T-helper 1 cell (primary cell): Measurements from ENCODE around the gene DCBLD2.

Source experiments
- DNase-seq, 5 donors: peaks; one replicate each; pipeline ENCODE4 v3.0.0-alpha.2; 2012 to 2020
- total RNA-seq, 4 donors: gene quantifications; one replicate each; lab custom pipeline; 2026; lab: John Stamatoyannopoulos, UW

The DCBLD2 gene, protein sequence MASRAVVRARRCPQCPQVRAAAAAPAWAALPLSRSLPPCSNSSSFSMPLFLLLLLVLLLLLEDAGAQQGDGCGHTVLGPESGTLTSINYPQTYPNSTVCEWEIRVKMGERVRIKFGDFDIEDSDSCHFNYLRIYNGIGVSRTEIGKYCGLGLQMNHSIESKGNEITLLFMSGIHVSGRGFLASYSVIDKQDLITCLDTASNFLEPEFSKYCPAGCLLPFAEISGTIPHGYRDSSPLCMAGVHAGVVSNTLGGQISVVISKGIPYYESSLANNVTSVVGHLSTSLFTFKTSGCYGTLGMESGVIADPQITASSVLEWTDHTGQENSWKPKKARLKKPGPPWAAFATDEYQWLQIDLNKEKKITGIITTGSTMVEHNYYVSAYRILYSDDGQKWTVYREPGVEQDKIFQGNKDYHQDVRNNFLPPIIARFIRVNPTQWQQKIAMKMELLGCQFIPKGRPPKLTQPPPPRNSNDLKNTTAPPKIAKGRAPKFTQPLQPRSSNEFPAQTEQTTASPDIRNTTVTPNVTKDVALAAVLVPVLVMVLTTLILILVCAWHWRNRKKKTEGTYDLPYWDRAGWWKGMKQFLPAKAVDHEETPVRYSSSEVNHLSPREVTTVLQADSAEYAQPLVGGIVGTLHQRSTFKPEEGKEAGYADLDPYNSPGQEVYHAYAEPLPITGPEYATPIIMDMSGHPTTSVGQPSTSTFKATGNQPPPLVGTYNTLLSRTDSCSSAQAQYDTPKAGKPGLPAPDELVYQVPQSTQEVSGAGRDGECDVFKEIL
- 1.6 to 2.1 (median 1.8) reads per million in 4 donors for total RNA-seq

DNA sequence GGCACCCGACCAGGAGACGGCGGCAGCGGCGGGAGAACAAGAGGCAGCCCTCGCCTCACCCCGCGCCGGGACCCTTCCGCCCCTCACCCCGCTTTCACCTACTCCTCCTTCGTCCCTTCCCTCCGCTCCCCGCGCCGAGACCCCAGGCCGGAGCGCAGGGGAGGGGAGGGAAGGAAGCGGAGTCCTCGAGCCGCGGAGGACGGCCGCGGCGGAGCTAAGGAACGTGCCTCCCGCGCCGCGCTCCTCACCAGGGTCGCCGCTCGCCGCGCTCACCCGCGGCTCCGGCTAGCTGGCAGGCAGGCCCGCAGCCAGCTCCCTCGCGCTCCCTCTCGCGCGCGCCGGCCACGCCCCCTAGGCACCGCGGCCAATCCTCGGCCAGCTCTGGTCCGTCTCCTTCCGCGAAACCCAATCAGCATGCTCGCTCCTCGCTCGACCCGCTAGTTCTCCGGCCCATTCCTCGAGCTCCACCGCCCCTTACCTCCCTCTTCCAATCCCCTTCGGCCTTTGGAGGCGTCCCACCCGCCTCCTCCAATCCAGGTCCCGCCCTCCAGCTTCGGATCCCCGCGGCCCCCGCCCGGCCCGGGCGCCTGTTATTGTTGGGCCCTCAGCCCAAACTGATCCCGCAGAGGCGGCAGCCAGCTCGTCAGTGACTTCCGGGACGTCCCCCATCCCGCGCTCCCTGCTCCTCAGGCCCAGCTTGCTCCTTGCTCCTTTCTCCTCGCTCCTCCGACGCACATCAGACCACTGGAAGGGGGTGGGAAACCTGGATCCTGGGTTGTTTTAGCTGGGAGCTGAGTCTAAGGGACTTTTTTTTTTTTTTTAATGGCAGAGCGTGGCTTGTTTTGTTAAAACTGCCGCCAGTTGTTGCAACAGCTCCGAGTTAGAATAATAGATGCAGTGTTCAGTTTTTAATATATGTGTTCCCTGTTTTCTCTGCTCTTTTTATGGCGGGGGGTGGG, at the start of gene DCBLD2:
TSS of gene DCBLD2 (minus strand) at position 304 of the 959 bp plus-strand sequence. CDS start 369 bp downstream, outside the sequence.
- DNase-seq = peak; percentile 69 to 98 (median 84)

DNA sequence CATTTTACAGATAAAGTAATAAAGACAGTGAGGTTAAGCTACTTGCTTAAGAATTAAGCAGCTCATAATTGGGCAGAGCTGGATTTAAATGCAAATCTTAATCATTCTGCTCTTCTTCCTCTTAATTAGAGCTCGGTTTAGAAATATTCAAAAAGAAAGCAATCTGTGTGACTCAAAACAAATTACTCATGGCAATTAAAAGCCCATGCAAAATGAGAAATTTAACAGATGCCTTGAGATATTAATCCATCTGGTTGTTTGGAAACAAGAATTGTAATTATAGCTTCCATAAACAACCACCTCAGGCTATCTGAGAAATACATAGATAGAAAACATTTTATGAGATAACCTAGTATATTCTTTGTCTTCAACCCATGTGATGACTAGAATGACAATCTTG, 44.2 kb upstream of the DCBLD2 start:
- no peak for DNase-seq

DNA sequence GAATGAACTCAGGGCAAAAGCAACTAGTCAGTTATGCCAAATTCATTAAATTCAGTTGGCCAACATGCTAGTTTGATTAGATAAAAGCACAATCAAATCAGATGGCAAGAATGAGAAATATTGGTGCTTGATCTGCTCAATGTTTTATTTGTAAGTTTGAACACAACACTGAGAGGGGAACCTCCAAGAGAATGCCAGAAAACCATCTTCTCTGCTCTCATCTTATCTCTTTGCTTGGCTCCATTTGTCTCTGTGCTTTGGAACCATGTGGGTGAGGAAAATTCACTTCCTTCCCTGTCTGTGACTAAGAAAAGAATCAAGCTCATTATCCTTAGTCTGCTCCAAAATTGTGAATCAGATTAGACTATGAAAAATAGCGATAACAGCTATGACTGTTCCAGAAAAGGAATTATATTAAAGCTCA, 43.6 kb upstream of the DCBLD2 start:
- DNase-seq = no peak

DNA sequence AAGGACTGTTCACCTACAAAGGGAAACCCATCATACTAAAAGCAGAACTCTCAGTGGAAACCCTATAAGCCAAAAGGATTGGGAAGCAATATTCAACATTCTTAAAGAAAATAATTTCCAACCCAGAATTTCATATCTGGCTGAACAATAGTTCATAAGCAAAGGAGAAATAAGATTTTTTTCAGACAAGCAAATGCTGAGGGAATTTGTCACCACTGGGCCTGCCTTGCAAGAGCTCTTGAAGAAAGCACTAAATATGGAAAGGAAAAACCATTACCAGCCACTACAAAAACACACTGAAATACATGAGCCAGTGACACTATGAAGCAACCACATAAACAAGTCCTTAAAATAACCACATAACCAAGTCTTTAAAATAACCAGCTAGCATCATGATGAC, 28.9 kb upstream of the DCBLD2 start:
- no peak for DNase-seq

DNA sequence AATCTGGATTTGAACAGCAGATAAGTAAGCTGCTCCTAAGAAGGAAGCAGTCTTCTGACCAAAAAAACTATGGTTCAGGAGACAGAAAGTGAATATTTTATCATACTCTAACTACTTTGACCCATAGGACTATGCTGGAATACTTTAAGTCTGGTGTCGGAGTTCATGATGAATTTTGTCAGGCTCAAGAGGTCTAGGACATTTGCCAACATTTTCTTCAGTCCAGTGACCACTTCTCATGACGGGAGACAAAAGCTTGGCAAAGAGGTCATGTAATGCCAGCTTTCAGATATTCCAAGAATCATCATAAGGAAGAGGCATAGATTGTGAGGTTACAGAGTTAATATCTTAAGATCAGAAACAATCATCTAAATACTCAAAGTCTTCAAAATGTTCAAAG, 20.5 kb upstream of the DCBLD2 start:
- DNase-seq = no peak

DNA sequence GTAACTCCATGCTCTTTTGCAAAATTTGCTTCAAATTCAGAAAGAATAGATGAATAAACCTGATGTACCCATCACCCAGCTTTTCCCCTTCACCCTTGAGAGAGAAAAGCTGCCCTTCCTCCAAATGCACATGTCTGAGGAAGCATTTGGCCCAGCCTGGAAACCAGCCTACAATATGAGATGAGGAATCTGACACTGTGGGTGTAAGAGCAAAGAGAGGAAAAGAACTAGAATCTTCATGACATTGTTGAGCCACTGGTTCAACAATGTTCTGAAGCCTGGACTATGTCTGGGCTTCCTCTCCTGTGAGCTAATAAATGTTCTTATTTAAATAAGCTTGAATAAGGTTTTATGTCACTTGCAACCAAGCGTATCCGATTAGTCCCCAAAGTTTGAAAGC, 18.7 kb upstream of the DCBLD2 start:
- no peak for DNase-seq

DNA sequence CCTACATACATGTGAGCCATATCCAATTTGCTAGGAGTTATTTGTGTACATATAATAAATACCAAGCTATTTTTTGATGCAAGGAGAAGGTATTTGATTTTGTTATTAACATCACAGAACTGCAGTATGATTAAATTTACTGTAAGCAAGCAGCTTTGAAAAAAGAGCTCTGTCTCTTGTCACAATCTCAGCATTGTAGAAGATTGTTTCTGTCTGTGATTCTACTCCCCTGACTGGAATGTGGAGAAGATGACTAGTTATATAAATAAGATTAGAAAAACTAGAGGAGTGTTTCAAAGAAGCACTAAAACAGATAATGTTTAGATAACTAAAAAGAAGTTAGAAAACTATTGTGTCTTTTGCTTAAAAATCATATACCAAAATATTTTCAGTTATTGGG, 17.1 kb upstream of the DCBLD2 start:
- DNase-seq = no peak

DNA sequence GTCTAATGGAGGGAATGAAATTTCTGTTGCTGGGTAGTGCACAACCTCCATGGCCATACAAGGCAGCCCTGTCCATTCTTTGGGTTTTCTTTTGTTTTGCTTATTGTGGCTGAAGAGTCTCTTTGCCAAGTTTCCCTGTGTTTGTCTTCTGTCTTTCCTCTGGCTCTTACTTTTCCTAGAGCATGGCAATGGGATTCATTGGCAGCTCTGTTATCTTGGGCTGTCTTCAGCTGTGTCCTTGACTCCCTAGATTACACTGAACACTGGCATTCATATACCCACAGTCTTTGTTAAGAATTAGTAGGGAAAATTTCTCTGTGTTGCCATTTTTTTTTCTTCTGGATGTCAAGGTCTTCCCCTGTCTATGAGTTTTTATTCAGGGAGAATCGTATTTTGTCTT, 16.1 kb upstream of the DCBLD2 start:
- DNase-seq = no peak

DNA sequence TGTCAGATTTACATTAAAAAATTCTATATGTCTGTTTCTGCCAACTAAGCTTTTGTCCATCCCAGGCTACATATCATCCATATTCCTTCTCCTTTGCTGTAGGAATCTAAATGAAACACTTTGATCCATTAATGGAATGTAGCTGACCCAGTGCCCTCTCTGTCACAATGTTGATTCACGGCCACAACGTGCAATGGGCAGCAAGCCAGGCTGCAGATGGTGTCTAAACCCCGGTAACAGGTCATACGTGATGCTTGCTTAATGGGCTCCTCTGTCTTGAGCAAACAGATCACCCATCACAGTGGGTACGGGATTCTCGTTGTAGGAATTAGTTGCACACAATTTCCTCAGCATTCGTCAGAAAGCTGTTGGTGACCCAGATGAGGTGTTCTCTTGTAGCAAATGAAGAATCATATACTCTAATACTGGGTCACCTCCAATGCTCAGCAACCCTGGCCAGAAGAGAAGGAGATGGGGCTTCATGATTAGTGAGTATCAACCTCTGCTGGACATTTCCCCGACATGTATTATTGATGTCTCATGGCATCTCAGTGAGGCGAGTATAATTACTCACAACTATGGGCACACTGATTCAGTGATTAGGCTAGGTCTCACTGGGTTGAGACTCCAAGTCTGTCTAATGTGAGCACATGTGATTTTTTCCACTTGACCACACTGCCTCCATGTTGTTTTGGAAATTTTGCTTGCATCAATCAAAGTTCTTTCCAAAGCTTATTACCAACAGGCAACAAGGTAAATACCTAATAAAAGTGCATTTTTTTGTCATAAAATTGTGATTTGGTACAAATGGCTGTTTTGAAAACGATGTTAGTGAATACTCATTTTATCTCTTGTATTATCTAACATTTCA, 12.9 kb upstream of the DCBLD2 start:
- DNase-seq = no peak

DNA sequence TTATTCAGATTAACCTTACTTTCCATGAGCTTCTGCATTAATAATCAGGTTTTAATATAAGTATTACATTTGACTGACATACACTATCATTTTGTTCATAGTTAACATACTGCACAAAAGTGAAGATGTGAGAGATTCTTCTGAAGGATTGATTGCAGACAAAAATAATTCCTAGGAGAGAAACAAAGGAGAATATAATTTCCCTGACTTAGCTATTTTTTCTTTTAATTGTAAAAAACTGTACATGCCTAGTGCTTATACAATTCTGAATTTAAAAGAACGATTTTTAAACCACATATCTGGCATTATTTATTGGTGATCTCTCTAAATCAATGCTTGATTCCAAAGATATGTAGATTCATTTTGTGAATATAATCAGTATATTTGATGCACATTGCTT, 11.0 kb upstream of the DCBLD2 start:
- no peak for DNase-seq

DNA sequence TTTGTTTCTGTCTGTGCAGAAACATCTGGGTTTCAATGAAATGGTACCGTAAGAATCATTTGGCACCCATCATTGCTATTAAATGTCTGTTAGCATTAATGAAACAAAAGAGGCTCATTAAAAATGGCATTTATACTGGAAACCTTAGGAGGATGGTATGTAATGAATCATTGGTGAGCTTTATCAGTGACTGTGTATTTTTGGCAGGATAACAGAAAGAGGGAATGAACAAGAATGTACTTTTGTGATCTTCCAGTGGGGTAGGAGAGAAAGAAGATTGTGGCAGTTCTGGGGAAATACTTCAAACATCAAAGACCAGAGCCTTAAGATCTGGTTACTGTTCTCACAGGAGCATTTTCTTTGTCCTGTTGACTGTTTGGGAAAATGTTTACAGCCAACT, 4.7 kb upstream of the DCBLD2 start:
- no peak for DNase-seq

DNA sequence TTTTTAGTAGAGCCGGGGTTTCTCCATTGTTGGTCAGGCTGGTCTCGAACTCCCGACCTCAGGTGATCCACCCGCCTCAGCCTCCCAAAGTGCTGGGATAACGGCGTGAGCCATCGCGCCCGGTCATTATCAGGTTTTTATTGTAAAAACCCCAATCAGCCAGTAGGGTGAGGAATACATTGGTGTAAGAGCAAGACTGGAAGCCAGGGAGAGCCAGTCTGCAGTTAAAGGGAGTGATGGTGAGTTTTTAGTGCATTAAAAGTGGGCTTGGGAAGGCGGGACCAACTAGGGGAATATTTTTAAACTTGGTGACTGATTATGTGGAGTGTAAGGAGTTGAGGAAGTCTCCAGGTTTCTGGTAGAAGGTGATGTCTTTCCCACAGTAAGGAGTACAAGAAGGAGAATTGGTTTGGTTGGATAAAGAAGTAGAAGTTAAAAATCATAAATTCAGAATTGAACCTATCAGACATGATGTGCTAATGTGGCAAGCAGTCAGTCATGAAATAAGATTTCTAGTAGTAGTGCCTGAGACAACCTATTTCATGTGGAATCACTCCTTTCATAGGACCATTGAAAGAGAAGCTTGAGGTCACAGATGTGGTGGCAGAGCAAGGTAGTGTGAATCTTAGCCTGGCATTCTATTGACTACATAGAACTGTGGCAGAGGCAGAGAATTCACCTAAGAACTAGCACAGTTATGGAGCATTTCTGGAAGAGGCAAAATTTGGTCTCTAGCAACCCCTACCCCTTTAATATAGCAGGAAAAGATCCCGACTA, 2.4 kb upstream of the DCBLD2 start:
- DNase-seq = no peak

DNA sequence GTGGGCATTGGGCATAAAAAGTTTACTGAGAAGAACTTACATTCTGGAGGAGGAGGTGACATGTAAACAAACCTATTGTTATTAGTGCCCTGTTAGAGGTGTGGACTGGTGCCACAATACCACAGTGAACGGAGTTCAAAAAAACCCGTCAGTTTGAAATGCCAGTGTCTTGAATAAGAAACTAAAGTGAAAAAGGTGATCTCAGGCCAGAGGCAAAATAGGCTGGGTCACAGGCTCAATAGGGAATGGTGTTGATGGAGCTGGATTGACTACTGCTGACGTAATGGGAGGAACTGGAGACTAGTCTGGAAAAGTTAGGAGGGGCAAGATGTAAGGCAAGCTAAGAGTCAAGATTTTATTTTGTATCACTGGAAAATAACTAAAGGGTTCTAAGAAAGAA, 1.6 kb upstream of the DCBLD2 start:
- no peak for DNase-seq

DNA sequence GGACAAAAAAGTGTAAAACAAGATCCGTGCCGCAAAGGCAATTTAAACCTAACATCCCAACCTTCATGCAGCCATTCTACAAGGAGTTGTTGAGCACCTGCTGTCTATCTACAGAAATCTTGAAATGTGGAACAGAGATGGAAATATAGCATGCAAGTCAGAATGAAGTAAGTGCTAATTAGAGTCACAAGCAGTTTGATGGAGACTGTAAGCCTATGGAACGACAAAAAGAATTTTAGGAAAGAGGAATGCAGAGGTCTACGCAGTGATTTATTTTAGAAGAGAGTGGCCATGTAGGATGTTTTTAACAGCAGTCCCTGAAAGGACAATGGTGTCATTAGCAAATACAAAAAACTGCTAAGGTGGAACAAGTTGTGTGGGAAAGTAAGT, 851 bp upstream of the DCBLD2 start:
- DNase-seq = no peak

DNA sequence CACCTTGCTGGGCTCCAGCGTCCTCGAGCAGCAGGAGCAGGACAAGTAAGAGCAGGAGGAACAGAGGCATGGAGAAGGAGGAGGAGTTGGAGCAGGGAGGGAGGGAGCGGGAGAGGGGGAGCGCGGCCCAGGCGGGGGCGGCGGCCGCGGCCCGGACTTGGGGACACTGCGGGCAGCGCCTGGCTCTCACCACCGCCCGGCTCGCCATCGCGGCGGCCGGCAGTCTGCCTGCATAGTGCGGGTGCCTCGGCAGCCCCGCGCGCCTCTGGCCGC, 440 bp downstream of the DCBLD2 start:
- peak in 1 of 5 donors; percentile 2 for DNase-seq

DNA sequence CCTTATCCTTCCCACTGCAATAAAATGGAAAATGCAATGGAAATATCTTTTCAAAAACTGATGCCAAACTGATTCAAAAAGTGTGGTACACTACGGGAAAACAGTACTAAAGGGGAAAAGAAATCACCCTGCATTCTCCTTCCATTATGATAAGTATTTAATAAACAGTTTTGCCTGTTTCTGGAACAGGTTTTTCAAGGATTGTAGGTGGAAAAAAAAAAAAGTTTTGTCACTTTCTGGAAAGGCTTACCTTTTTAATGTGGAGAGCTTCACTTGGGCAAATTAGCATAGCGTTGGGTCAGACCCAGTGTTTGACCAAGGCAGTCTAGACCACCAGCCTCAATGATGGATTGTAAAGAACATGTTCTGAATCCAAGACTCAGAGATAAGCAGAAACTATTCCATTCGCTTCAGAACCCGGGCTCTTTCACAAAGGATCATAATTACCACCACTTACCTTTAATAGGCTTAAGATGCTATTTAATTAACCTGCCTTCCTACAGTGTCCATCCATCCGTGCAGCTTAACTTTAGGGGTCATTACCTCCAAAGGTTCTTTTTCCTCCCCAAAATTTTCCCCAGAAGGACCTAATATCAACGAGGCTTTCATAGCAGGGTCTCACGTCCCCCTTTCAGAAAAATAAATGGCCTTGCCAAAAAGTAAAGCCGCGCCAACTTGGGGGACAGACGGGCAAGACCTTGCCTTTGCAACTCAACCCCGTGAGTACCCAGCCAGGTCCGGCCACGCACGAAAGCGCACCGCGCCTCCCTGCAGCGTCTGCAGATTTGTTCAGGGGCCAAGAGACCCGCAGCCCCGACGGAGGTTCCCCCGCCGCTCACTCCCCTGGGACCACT, 1.0 kb downstream of the DCBLD2 start:
- DNase-seq = peak in 1 of 5 donors; percentile 3

DNA sequence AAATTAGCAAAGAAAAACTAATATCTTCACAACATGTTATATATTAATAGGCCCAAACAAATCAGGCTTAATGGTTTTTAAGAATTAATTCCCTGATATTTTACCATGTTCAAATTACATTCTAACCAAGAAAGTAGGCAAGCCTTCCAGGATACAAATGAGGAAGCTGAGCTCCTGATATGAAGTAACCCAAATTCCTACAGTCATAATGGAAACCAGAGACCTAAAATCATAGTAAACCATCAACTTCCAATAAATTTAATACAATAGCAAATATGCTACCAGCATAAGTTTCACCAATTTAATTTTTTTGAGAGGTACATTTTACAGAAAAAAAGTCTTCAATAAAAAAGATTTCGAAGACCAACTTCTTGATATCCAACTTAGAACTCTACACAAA, 3.8 kb downstream of the DCBLD2 start:
- no peak for DNase-seq

DNA sequence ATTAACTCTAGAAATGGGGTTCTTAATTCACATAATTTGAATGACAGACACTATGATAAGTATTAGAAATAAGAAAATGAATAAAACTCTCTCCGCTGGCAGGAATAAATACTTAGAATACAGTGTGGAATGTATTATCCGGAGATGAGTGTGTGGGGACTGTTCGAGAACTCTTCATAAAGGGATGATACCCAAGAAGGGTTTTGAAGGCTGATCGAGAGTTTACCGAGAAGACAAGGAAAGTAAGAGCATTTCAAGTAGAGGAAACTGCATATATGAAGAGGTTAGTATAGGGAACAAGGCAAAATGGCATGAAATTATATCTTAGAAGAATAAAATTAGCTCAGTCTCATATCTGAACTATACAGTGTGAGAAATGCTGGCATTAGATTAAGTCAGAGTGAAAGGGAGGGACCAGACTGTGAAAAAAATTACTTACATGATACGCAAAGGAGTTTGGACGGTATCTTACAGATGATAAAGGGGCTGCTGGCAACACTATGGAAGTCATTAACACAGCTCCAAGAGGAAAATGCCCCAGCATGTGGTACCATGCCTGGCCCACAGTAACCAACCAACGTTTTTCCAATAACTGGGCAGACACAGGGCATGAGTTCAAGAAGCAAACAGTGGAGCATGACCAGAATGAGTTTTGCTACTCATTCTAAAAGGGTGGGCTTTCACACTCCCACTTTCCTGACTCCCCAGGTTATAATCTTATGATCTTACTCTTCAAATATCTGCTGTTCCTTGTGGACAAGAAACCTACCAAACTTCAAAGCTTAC, 6.5 kb downstream of the DCBLD2 start:
- DNase-seq = no peak

DNA sequence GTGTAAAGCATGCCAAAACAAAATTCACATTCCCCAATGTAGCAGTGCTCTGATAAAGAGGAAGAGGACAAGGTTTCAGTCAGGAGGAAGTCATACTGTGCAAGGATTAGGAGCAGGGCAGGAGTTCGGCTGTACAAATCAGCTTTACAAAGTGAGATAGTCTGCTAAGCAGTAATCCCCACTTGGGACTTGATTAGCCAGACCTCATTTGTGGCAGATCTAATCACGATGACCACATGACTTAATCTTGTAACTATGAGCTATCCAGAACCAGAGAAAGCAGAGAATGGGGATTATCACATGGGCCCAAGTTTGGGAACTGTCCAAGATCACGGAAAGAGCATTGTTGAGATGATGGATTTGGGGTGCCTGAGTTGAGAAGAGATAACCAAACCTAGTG, 7.8 kb downstream of the DCBLD2 start:
- DNase-seq = no peak
